ENCODE results near the gene EEA1. TPM values are rescaled to one million over a fixed set of nuclear protein-coding genes. Genes with fewer than 3 reads are reported as not detected.
A peak's percentile ranks its signal among the peaks of the same experiment; 100 is the strongest.

Gene EEA1
- total RNA-seq, 1 donor from 2014 or later = 19.9 TPM

DNA sequence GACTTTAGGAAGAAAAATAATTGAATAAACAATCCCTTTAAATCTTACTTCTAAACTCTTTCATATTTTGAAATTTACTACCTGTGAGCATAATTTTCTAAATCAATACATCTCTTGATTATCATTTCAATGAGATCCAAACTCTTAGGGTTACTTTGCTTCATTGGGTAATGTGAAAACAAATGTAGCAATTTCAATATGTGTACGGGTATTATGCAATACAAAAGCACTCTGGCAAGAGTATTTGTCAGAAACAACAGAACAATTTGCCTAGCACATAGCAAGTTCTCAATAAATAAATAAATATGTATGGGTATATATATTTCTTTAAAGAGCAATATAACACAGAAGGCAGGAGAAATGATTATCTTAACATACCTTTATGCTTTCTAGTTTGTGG lies 149.2 kb downstream of the EEA1 start:
- peaks cover 5% of the 10 kb centered on the region for H3K4me1 Mint-ChIP-seq
- no peak overlapping the region for H3K4me3 Mint-ChIP-seq
- DNase-seq (ENCODE audit: low read depth, low spot score) = no peak
- H3K36me3 Mint-ChIP-seq (ENCODE audit: low read depth) = peaks cover 9% of the 10 kb centered on the region
- no peaks in the 10 kb centered on the region for H3K9me3 Mint-ChIP-seq
- no peaks in the 10 kb centered on the region for H3K27me3 Mint-ChIP-seq (ENCODE audit: low read depth)
- TF ChIP-seq, protein P1, sequence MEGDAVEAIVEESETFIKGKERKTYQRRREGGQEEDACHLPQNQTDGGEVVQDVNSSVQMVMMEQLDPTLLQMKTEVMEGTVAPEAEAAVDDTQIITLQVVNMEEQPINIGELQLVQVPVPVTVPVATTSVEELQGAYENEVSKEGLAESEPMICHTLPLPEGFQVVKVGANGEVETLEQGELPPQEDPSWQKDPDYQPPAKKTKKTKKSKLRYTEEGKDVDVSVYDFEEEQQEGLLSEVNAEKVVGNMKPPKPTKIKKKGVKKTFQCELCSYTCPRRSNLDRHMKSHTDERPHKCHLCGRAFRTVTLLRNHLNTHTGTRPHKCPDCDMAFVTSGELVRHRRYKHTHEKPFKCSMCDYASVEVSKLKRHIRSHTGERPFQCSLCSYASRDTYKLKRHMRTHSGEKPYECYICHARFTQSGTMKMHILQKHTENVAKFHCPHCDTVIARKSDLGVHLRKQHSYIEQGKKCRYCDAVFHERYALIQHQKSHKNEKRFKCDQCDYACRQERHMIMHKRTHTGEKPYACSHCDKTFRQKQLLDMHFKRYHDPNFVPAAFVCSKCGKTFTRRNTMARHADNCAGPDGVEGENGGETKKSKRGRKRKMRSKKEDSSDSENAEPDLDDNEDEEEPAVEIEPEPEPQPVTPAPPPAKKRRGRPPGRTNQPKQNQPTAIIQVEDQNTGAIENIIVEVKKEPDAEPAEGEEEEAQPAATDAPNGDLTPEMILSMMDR (conservative IDR thresholded peaks at IDR 0.05) = no peak
- no peak overlapping the region for H3K27ac Mint-ChIP-seq (ENCODE audit: unreplicated experiment)

DNA sequence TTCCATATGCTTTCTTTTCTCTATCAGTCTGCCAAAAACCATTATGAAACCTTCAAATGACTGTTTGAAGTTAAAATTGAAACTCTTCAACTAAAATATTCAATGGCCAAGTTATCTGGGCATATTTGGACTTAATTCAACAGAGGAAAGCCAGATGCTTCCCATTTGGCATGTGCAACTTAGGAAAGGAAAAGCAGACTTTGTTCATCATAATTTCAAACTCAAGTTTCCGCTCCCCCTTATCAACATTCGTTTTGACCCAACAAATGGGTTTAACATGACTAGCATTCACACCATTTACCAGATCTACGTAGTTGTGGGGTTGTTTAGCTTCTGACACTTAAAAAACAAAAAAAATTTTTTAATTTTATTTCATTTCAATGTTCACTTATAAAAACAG lies 150.6 kb downstream of the EEA1 start:
- Mint-ChIP-seq H3K4me3 (no peak overlapping the region), H3K27me3 (ENCODE audit: low read depth) (no peaks in the 10 kb centered on the region), H3K36me3 (ENCODE audit: low read depth) (peaks cover 9% of the 10 kb centered on the region), H3K9me3 (no peaks in the 10 kb centered on the region), H3K27ac (ENCODE audit: unreplicated experiment) (no peak overlapping the region), H3K4me1 (peaks cover 11% of the 10 kb centered on the region)
- DNase-seq (ENCODE audit: low read depth, low spot score) = no peak
- TF ChIP-seq, protein P1 (conservative IDR thresholded peaks at IDR 0.05) = no peak

DNA sequence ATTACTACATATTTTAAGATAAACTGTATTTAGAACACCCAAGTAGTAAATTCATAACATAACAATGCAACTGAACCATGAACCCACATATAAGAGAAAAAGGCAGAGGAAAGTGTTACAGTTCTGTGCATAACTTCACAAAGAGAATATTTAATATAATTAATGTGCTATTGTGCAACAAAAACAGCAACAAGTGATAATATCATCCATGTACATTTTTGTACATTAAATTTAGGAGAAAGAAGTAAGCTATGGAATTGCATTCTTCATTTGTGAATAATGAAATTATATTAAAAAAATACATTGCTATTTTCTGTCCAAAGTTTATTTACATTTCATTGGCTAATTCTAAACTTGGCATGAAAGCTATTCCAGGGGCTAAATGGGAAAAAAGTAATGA lies 153.7 kb downstream of the EEA1 start:
- TF ChIP-seq, protein P1 (conservative IDR thresholded peaks at IDR 0.05) = no peak
- peaks cover 9% of the 10 kb centered on the region for H3K36me3 Mint-ChIP-seq (ENCODE audit: low read depth)

DNA sequence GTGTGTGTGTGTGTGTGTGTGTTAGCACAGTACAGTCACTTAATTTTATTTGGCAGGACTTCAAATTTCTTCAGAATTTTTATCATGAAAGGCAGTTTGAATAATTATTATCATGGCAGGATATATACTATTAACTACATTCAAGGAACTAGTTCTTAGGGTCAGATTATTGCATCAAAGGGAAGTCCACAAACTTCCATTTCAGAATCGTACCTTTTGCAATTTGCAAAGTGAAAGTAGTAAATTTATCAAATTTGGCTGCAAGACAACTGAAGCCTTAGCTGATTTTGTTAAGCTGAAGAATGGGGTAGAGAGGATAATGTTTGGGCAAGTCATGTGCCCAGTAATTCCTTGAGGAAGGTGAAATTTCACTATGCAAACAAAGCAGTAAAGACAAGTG lies 158.1 kb downstream of the EEA1 start:
- TF ChIP-seq, protein P1 (conservative IDR thresholded peaks at IDR 0.05) = no peak
- no peaks in the 10 kb centered on the region for H3K36me3 Mint-ChIP-seq (ENCODE audit: low read depth)
- H3K9me3 Mint-ChIP-seq = no peaks in the 10 kb centered on the region
- DNase-seq (ENCODE audit: low read depth, low spot score) = no peak
- H3K4me3 Mint-ChIP-seq = no peak overlapping the region
- no peak overlapping the region for H3K27ac Mint-ChIP-seq (ENCODE audit: unreplicated experiment)
- H3K4me1 Mint-ChIP-seq = peaks cover 64% of the 10 kb centered on the region
- H3K27me3 Mint-ChIP-seq (ENCODE audit: low read depth) = no peaks in the 10 kb centered on the region

More for the DNA sequence above, 153.7 kb downstream of the EEA1 start:
- Mint-ChIP-seq H3K9me3 (no peaks in the 10 kb centered on the region), H3K4me3 (no peak overlapping the region), H3K4me1 (peaks cover 29% of the 10 kb centered on the region), H3K27ac (ENCODE audit: unreplicated experiment) (no peak overlapping the region), H3K27me3 (ENCODE audit: low read depth) (no peaks in the 10 kb centered on the region)
- no peak for DNase-seq (ENCODE audit: low read depth, low spot score)

DNA sequence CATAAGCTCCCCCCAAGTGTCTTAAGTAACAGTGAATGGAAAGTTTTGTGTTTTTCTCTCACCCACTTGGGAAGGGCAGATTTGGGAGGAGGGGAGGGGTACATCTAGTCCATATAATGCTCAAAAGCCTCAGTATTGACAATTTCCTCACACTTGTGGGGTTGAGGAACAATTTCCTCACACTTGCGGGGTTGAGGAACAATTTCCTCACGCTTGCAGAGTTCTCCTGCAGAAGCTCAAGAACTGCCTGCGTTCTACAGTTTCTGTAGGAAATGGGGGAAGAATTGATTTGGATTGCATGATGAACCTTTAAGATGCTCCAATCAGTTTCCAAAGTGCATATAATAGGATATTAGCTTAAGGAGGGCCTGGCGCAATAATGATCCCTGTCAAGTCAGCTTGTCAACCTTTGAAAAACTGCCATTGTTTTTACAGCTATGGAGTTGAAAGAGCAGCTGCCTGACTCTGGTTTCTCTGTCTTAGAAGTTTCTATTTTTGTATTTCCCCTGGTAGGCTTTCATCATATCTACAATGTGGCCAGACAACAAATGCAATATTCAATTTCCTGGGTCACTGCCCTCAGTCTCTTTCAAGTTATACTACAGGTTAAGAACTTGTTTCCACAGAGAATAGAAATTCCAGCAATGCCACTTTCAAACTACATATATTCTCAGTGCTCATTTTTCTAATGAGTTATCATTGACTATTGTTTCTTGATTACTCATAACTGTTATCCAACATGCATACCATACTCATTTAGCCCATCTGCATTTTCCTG lies 159.8 kb downstream of the EEA1 start:
- TF ChIP-seq, protein P1 (conservative IDR thresholded peaks at IDR 0.05) = no peak
- Mint-ChIP-seq H3K27ac (ENCODE audit: unreplicated experiment) (no peak overlapping the region), H3K4me3 (peak overlapping the region; percentile 48), H3K4me1 (peaks cover 63% of the 10 kb centered on the region), H3K36me3 (ENCODE audit: low read depth) (no peaks in the 10 kb centered on the region), H3K27me3 (ENCODE audit: low read depth) (no peaks in the 10 kb centered on the region), H3K9me3 (no peaks in the 10 kb centered on the region)
- no peak for DNase-seq (ENCODE audit: low read depth, low spot score)
